ENCODE data around the gene PTTG1.
A peak's percentile ranks its signal among the peaks of the same experiment; 100 is the strongest.
"Not testable (repeated sequence)": the region's sequence is repeated elsewhere in the genome, so short reads cannot be mapped to it uniquely, and the experiment has no call there.

PTTG1 gene

DNA sequence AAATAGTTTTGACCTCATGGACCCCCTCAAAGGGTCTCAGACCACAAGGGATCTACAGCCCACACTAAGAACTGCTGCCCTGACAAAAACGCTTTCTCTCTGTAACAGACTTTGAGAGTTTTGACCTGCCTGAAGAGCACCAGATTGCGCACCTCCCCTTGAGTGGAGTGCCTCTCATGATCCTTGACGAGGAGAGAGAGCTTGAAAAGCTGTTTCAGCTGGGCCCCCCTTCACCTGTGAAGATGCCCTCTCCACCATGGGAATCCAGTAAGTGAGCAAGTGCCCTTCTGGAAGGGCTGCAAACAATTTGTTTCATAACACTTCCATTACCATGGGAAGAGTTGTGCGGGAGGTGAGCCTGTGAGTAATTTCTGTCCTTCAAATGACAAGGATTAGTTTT, 6.0 kb downstream of the PTTG1 start:
- DNase-seq = no peak

DNA sequence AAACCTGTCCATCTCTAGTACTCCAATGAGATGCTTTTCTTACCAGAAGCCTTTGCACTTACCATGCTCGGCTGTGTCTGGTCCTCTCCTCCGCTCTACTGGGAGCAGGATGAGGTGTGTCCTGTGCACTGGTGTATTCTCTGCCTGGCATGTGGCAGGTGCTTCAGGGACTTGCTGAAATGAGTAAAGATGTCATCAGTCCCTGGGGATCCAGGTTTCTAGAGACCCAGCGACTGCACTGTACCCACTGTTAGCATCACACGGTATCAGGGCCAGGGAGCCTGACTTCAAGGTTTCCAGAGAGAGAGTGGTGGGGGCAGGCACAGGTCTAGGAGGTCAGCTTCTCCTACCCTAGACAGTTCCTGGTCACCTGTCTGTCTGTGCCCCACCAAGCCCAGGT, 10.5 kb downstream of the PTTG1 start:
- DNase-seq = no peak

DNA sequence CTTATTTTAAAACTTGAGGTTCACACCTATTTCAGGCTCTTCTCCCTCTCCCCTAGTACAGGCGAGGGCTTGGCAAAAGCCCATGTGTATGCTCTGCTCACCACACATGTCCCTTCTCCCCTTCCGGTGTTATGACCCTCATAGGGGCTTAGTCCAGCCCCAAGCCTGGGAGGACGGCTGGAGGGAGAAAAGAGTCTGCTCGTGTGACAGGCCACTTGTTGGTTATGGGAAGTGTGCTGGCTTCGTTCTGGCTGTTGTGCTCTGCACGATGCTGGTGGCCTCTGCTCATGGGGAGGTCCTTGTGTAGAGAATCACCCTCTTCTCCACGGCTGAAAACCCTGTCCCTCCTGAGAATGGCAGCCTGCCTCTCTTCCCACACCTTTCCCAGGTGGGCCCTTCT, 11.1 kb downstream of the PTTG1 start:
- DNase-seq = no peak

DNA sequence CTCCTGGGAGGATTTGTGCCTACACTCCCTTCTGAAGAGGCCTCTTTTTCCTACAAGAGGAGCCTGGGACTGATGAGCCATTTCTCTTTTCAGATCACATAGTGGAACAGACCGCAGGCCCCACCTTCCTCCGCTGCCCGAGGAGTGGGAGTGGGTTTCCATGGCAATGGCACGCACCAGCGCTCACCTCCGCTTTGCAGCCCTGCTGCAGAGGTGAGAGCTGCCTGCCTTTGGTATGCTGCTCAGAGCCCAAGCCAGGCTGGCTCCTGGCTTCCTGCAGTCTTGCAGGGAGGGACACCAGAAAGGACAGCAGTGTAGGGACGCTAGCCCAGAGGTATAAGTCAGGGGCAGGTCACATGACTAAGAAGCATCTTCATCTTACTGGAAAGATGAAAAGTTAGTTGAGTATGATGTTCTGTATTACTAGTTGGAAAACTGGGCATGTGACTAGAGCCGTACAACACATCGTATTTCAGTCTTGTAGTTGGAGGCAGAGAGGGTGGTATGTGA, 12.4 kb downstream of the PTTG1 start:
- DNase-seq = no peak

DNA sequence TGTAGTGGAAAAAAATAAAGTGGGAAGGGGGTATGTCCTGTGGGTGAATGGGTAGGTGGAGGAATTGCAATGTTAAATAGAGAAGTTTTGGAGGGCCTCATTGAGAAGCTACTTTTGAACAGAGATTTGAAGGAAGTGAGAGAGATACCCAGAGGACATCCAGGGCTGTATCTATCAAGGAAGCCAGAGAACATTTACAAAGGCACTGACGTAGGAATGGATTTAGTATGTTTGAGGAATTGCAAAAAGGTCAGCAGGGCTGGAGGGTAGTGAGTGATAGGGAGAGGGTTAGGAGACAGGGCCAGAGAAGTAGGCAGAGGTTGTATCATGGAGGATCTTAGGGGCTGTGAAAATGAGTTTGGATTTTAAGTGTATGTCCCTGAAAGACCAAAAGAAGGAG, 13.9 kb downstream of the PTTG1 start:
- DNase-seq = no peak

DNA sequence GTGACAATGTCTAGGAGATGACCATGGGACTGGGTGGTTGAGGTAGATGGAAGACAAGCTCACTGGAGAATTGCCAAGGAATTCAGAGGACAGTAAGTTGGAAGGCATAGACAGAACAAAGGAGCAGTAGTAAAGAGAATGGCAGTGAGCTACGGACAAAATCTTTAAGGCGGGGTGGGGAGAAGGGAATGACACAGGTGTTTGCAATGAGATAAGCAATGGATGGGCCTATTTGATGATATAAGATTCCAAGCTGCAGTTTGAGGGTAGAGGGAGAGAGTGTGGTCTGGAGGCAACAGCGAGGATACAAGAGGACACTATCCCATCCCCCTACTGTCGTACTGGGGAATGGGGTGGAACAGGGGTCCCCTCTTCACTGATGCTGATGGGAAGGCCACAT, 14.4 kb downstream of the PTTG1 start:
- DNase-seq = no peak

DNA sequence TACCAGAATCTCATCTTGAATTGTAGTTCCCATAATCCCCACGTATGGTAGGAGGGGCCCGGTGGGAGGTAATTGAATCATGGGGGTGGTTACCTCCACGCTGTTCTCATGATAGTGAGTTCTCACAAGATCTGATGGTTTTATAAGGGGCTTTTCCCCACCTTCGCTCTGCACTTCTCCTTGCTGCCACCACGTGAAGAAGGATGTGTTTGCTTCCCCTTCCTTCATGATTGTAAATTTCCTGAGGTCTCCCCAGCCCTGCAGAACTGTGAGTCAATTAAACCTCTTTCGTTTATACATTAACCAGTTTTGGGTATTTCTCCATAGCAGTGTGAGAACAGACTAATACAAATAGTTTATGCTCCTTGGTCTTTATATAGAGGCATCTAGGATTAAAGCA, 15.0 kb downstream of the PTTG1 start:
- DNase-seq = not testable (repeated sequence)

GRCh38 chr5:160437271-160437670, 15.6 kb downstream of the PTTG1 start:
- no peak for DNase-seq

GRCh38 chr5:160438316-160439204, 16.9 kb downstream of the PTTG1 start:
- peak; percentile 54 for DNase-seq

DNA sequence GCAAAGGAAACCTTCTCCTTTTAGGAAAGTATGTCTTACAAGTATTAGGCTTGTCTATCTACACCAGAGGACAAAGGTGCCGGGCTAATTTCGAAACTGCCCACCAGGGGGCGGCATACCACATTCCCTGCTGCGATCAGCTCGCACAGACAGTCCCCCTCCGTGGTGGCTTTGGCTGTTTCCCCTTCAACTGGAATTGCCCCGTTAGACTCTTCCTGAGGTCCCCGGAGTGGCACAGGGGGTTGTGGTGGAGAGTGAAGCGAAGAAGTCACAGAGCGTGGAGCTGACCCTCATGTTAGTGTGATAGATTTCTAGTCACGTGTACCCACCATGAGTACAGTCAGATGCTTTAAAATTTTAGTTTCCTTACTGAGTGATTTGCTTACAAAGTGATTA, 17.5 kb downstream of the PTTG1 start:
- DNase-seq = peak; percentile 87

DNA sequence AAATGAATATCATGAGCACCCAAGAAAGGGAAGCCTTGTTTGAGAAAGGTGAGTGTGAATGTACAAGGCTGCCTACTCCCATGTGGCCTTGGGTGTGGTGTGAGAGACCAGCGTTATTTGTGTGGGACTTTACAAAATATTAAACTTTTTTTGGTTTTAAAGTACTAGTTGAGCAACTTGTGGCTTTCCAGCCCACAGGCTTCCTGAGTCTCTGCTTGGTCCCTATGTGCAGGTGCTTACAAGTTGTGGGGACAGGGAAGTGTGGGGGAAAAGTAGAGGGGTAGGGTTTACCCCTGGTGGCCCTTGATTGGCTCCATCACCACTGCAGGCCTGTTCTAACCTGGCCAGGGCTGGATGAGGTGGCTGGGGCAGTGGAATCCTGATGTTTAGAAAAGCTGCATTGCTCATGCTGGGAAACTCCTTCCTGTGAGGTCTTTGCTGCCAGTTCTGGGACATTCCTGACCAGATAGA, 19.7 kb downstream of the PTTG1 start:
- no peak for DNase-seq

DNA sequence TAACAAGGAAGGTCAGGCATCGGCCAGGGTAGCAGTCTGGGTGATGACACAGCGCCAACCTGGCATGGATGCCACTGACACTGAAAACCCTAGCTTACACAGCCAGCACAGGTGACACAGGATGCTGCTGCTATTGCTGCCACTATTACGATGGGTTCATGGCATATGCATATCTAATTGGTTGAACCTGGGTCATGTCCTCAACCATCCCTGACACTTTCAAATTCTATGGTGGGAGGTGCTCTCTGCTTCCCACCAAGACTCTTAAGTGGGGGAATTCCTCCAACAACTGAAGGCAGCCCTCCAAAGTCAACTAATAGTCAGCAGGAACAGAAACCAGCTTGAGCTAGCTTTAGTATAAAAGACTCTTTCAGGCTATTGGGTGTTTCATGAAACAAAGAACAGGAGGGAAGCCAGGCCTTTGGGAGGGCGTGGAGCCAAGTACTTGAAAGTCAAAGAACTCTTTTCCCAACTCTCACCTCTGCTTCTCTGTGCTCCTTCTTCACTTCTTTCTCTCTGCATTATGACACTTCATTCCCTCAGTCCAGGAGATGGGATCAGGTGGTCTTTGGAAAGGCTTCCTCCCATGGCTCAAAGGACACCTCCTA, 21.3 kb downstream of the PTTG1 start:
- no peak for DNase-seq

GRCh38 chr5:160444407-160444806, 22.8 kb downstream of the PTTG1 start:
- no peak for DNase-seq

GRCh38 chr5:160445132-160445531, 23.5 kb downstream of the PTTG1 start:
- no peak for DNase-seq

GRCh38 chr5:160445751-160446150, 24.1 kb downstream of the PTTG1 start:
- DNase-seq = no peak

GRCh38 chr5:160448886-160449285, 27.2 kb downstream of the PTTG1 start:
- no peak for DNase-seq

GRCh38 chr5:160449458-160449857, 27.8 kb downstream of the PTTG1 start:
- DNase-seq = no peak

GRCh38 chr5:160450164-160450932, 28.7 kb downstream of the PTTG1 start:
- no peak for DNase-seq

GRCh38 chr5:160451281-160451680, 29.6 kb downstream of the PTTG1 start:
- DNase-seq = no peak

DNA sequence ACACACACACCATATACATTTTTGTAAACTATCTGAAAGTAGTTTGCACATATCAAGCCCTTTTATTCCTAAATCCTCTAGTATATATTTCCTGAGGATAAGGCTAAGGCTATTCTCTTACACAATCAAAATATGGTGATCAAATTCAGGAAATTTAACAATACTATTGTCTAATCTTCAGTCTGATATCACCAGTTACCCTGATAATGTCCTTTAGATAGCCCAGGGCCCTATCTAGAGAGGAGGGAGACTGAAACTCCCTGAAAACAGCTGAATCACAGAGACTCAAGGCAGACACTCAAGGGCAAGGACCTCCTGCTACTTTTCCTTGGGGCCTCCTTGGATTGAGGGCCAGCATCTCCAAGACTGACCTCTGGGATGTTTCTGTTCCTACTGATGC, 30.4 kb downstream of the PTTG1 start:
- DNase-seq = no peak

DNA sequence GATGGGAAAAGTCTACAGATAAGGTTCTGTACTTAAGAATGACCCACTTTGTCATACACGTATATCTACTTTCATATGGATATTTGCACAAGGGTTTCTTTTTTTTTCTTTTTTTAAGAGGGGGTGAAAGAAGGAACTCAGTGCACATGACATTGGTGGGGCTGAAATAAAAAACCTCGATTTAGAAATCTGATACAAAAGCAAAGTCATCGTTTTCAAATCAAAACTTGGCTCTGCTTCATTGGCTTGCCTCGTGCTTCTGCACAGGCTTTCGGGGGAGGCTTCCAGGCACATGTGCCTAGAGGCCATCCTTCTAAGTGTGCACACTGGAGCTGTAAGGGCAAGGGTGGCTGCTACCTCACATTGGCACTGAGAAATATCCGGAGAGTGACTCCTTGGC, 31.1 kb downstream of the PTTG1 start:
- DNase-seq = no peak

DNA sequence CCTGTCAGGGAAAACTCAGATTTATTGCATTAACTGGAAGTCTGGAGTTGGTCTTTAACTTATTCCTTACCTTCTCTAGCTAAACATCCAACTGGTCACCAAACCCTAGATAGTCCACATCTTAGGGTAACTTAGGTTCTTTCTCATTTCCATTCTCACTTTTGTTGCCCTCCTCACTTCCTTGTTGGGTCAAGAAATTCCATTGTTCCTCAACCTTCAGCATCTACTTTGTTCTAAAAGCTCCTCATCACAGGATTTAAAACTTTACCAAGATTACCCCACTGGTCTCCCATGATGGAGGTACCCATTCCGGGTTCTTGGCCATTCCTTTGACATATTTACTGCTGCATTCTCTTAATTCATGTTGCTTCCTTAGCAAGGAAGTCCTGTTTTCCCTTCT, 32.1 kb downstream of the PTTG1 start:
- no peak for DNase-seq

- DNase-seq = no peak
Measured at GRCh38 chr5:160455600-160455999, 33.9 kb downstream of the PTTG1 start.
